Activated CD4-positive, alpha-beta T cell treated with anti-CD3 and anti-CD28 coated beads, Interleukin-2, amount 50 U/mL, for 16 hours (primary cell): ENCODE results near the gene RPL32.
"Not testable (repeated sequence)": the region's sequence is repeated elsewhere in the genome, so short reads cannot be mapped to it uniquely, and the experiment has no call there.

Experiments
- DNase-seq: peaks from one replicate; pipeline ENCODE4 v3.0.0-alpha.2; 2020

Gene RPL32

DNA sequence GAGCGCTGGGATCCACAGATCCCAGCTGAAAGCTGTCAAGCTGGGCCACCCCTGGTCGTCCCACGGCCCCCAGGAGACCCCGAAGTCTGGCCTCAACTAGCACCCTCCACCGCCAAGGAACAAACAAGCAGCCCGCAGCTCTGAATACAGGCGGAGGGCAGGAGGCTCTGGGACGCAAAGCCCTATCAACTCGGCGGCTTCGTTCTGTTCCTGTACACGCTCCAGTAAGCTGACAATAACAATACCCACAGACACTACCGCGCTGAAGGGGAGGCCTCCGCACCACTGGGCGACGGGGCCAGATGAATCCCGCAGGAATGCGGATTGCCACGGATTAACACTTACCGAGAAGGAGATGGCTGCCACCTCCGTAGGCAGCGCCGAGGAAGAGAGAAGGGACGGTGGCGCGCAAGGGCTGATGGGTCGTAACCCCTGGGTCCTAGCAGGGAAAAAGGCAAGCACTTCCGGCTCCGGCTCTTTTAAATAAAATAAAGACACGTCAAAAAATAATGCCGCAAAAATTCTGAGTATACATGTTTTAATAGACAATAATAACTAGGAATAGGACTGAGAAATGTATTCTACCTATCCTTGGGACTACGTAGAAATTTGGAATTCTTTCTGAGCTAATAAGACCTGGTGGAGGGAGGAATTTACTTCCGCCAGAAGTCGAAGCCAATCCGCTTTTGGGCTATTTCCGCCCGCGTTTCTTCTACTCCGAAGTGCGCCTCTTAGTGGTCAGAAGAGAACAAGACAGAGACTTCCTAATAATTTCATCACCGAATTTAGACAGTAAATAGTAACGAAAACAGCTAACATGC, at the start of gene RPL32:
RPL32 (minus strand) TSS at position 417 of the 821 bp plus-strand sequence. CDS start 1,328 bp downstream, outside the sequence.
- peak; percentile 93 for DNase-seq

DNA sequence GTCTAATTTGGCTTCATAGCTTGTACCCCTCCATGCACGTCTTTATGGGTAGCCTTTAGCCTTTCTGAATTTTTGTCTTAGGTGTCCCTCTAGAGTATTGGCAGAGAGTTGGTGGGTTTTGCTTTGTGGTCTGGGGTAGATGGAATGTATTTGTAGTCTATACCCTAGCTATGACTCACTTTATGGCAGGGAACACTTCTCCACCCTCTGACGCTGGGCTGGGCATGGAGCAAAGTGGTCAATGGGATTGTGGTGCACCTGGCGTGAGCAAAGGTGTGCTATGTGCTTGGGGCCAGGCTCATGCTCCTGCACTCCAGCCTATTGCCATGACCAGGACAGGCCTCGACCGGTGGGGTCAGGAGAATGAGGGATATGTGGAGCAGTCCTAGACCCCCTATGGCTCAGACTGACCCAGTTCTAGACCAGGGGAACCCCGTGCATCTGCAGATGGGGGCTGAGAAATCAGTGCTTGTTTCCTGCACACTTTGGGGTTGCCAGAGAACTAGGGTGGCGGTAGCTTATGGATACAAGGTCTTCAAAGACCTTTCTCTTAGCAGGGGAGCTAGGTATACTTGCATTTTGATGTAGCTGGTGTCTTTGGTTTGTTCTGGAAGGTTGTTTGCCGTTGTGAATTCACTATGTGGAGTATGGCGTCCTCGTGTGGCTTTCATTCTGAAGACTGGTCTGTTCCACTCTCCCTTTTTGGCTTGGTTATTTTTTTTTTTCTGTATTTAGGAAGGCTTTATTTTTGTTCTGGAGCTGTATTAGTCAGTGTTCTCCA, 49.4 kb upstream of the RPL32 start:
- no peak for DNase-seq

GRCh38 chr3:12886736-12887135, 45.4 kb upstream of the RPL32 start:
- DNase-seq: no peak

GRCh38 chr3:12886106-12886679, 44.8 kb upstream of the RPL32 start:
- DNase-seq: no peak

DNA sequence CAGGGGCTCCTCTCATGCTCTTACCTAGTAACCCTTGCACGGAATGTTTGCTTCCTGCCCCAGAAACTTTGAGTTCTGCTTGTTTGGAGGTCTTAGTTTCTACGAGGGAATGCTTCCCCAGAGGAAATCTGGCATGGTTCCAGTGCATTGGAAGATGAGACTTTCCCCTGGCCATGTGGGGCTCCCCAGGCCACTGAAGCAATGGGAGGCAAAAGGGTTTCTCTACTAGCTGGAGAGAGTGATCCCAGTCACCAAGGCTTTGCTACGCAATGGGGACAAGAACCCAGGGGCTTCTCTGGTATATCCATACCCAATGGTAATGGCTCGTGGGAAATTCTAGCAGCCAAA, 44.2 kb upstream of the RPL32 start:
- DNase-seq: no peak

GRCh38 chr3:12884790-12885582, 43.6 kb upstream of the RPL32 start:
- no peak for DNase-seq

DNA sequence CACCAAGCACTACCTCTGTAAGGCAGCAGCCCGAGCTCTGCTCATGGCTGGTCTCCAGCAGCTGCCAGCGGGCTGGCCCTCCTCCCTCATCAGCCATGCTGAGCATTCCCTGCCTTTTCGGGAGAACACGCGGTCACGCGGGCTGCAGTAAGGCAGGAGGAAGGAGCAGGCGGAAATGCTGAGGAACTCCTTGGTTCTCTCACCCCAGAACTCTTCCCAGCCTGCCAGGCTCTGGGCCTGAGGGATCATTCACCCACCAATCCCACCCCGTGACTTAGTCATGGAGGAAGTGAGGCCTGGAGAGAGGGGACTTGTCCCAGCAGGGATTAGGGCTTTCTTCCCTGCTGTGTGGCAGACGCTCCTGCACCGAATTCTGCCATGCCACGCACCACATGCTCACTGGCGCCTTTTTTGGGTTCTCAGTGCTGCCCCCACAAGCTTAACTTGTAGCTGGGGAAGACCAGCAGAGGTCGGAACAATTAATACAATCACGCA, 42.9 kb upstream of the RPL32 start:
- DNase-seq: no peak

- DNase-seq: no peak
These were observed 41.3 kb upstream of the RPL32 start for GRCh38 chr3:12882336-12883310.

DNA sequence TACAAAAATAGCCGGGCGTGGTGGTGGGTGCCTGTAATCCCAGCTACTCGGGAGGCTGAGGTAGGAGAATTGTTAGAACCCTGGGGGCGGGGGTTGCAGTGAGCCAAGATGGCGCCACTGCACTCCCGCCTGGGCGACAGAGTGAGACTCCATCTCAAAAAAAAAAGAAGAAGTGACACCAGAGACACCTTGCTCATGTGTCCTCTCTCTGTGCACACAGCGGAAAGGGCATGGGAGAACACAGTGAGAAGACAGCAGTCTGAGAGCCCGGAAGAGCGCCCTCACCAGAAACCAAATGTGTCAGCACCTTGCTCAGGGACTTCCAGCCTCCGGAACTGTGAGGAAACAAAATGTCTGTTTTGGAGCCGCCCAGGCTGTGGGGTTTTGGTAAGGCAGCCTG, 40.5 kb upstream of the RPL32 start:
- DNase-seq: not testable (repeated sequence)

DNA sequence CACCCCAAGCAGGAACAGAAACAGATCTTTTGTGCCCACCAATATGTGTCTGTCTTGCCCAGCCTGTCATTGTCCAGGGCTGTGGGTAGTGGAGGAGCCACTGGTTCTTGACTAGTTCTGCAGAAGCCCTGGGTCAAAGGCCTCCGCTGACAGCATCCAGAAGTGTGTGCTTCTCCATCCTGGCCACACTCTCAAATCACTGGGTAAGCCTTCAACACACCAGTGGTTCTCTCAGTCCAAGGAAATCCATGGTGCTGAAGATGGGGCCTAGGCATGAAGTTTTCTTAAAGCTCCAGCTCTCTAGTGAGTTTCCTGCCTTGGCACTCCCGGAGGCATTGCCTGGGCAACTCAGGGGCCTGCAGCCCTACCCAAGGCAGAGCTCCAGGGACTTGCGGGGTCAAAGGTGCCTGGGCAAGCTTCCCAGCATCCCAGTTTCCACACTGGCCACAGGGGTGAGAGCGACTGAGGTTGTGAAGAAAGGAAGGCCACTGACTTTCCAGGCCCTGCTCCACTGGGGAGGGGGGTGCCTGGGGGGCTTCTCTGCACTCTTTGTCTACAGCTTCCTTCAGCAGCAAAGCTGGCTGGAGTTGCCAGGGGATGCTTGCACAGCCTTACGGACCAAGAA, 37.9 kb upstream of the RPL32 start:
- DNase-seq: no peak

GRCh38 chr3:12878758-12879157, 37.4 kb upstream of the RPL32 start:
- not testable (repeated sequence) for DNase-seq

- no peak for DNase-seq
These were observed 36.8 kb upstream of the RPL32 start for GRCh38 chr3:12878141-12878574.

DNA sequence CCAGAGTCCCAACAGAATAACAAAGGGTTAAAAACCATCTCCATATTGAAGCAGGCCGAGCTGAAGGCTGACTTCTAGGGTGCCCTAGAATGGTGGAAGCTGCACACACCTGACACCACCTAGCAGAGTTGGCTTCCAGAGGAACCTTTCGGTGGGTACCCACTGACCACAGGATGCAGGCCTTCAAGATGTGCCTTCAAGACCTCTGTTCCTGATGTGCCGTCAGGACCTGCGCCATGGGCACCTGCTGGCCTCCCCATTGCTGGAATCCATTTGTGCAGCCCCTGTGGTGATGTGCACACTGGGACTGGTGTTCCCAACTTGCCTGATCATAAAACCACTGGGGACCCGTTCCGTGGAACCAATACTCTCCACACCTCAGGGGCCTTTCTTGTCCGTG, 35.7 kb upstream of the RPL32 start:
- DNase-seq: no peak

- no peak for DNase-seq
These were observed 34.8 kb upstream of the RPL32 start for GRCh38 chr3:12875857-12876836.

DNA sequence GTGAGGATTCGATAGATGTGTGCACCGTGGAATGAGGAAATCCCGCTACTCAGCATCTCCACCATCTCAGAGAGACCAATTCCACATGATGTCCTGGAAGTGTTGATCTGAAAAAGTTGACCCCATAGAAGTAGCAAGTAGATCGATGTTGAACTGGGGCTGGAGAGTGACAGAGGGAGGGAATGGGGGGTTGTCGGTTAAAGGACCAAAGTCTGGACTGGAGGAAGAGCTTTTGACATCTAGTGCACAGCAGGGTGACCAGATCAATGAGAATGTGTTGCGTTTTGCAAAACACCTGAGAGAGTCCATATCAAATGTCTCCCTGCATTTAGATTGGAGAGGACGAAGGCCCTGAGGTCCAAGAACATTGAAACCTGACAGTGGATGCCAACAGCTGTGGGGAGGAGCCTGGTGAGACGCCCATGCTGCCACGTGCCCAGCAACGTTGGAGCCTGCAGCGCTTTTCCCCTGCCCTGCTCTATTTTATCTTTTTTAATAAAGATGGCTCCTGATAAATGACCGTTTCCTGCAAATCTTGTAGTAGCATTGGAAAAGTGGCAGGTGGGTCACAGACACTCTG, 30.1 kb upstream of the RPL32 start:
- DNase-seq: no peak

DNA sequence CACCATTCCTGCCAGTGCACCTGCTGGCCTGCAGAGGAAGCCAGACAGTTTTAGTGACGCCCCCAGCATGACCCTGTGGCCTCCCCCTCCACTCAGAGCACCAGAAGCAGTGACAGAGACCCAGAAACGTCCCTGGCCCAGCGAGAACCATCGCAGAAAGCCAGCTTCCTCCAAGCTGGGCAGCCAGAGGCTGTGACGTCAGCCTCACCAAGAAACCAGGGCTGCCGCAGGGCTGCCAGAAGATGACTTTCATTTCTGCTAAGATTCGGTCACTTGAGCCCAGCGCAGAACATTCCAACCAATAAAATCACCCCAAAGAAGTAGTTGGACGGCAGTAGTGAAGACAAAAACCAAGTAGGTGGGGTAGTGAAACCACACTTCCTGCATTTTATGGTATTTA, 29.6 kb upstream of the RPL32 start:
- DNase-seq: no peak

DNA sequence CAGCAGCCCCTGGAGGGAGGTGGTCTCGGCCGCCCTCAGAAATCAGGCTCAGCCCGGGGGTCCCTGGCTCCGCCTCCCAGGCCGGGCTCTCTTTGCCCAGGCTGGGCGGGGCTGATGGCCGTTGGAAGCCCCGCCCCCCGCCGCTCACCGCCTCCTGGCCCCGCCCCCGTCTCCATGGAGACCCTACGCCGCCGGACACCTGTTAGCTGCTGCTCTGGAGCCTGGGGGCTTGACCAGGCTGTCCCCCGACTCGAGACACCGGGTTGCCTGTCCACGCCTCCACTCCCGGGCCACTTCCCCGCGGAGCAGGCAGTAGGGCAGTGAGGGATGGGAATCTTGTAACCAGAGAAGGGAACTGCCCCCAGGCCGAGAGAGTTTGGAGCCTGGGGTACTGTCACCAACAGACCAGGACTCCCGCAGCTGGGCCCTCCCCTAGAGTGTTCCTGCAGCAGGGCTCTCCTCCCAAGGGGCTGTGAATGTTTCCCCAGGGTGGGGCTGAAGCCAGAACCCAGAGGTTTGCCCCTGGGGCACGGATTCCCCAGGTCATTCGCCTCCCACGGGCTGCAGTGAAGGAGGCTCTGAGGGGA, 27.8 kb upstream of the RPL32 start:
- DNase-seq: peak; percentile 33

- DNase-seq: peak; percentile 59
These were observed 27.0 kb upstream of the RPL32 start for GRCh38 chr3:12868039-12869034.
